K562 (cell line): ENCODE measurements around the gene TMEM41A. TPM values are rescaled to one million over a fixed set of nuclear protein-coding genes. Genes with fewer than 3 reads are reported as not detected.

Source experiments
- ARID1B ChIP-seq: fragments of 450-650 bp; IDR thresholded peaks from 2 replicates; pipeline ENCODE4 v1.6.1; 2016; ENCODE audit warnings: antibody characterized with exemption, mild to moderate bottlenecking, inconsistent platforms
- BRD4 ChIP-seq: fragments of 200-600 bp; sonication (generic); IDR thresholded peaks from 2 replicates; pipeline ENCODE4 v1.6.1; 2017; ENCODE audit warnings: inconsistent platforms
- CEBPB ChIP-seq: fragments of 450-650 bp; IDR thresholded peaks from 2 replicates; pipeline ENCODE4 v1.6.1; 2016; ENCODE audit warnings: missing genetic modification characterization, missing compliant biosample characterization
- MECOM ChIP-seq: fragments of 250-450 bp; sonication (Bioruptor Pico); IDR thresholded peaks from 2 replicates; pipeline ENCODE4 v1.8.0; 2022; ENCODE audit warnings: inconsistent platforms
- NCOA6 ChIP-seq: fragments of 450-650 bp; IDR thresholded peaks from 2 replicates; pipeline ENCODE4 v1.6.1; 2017; ENCODE audit warnings: mild to moderate bottlenecking
- NCOR1 ChIP-seq: fragments of 450-650 bp; IDR thresholded peaks from 2 replicates; pipeline ENCODE4 v1.6.1; 2016; ENCODE audit warnings: mild to moderate bottlenecking, moderate library complexity
- NFYB ChIP-seq: IDR thresholded peaks from 2 replicates; pipeline ENCODE4 v1.6.1; 2011; ENCODE audit warnings: mild to moderate bottlenecking, moderate library complexity; ENCODE audit not compliant: insufficient read length; ENCODE audit errors: extremely low read depth
- NR1H2 ChIP-seq: sonication (generic); formaldehyde crosslinking; IDR thresholded peaks from 2 replicates; pipeline ENCODE4 v1.4.0; 2020; ENCODE audit warnings: mild to moderate bottlenecking, missing genetic modification reagents
- TAL1 ChIP-seq: fragments of 450-650 bp; IDR thresholded peaks from 2 replicates; pipeline ENCODE4 v1.6.1; 2016; ENCODE audit warnings: mild to moderate bottlenecking
- ZNF143 ChIP-seq: sonication (generic); formaldehyde crosslinking; IDR thresholded peaks from 2 replicates; pipeline ENCODE4 v1.9.0; 2022; ENCODE audit warnings: mild to moderate bottlenecking, missing genetic modification reagents
- ZNF507 ChIP-seq: conservative IDR thresholded peaks from 2 replicates; pipeline ENCODE4 v1.6.1; 2017; ENCODE audit warnings: missing genetic modification characterization, missing compliant biosample characterization
- polyA plus RNA-seq, 8 experiments: library from polyadenylated mRNA; depleted of rRNA in 4 of 8; stranded (reverse) in 5 of 8; unstranded in 3 of 8; fragments of >200 nt; fragmentation: Nextera tagmentation in 2 of 8; fragmentation: Illumina TruSeq in 1 of 8; extraction: Ambion mirVana in 2 of 8; extraction: Trizol in 1 of 8; gene quantifications; 2 replicates each; pipeline versions ENCODE4 v1.2.1 to v1.2.3, GENCODE V29; 2011 to 2014; ENCODE audit warnings: inconsistent platforms in 1 of 8, missing spikeins in 1 of 8
- total RNA-seq, 7 experiments: library from RNA; depleted of rRNA in 6 of 7; stranded (reverse); fragments of >200 nt in 6 of 7; fragmentation: Illumina TruSeq in 2 of 7; extraction: Trizol in 2 of 7; gene quantifications; 2 replicates each; pipeline versions ENCODE4 v1.2.1 to v1.2.3, GENCODE V29; 2011 to 2021; ENCODE audit warnings: low replicate concordance in 1 of 7
- TF ChIP-seq, protein P1 (sequence below): sonication (generic); formaldehyde crosslinking; IDR thresholded peaks from 2 replicates; pipeline ENCODE4 v1.8.1; 2023; ENCODE audit warnings: mild to moderate bottlenecking, missing genetic modification reagents
- TF ChIP-seq, protein P2 (sequence below), 2 experiments: IDR thresholded peaks; 2 replicates each; pipeline ENCODE4 v1.6.1; 2011; ENCODE audit warnings: borderline replicate concordance in 1 of 2, control low read depth in 1 of 2, low read depth in 1 of 2, low read length in 1 of 2, mild to moderate bottlenecking in 1 of 2, mixed read lengths in 1 of 2, moderate library complexity in 1 of 2; ENCODE audit not compliant: insufficient read depth in 1 of 2, insufficient read length in 1 of 2, poor library complexity in 1 of 2, severe bottlenecking in 1 of 2; ENCODE audit errors: extremely low read depth in 1 of 2
- TF ChIP-seq, protein P3 (sequence below): fragments of 450-650 bp; formaldehyde crosslinking; IDR thresholded peaks from 2 replicates; pipeline ENCODE4 v1.4.0; 2022; ENCODE audit warnings: missing genetic modification characterization
- TF ChIP-seq, protein P4 (sequence below), 2 experiments: fragments of 450-650 bp in 1 of 2; sonication (generic) in 1 of 2; formaldehyde crosslinking; conservative IDR thresholded peaks; 2 replicates each; pipeline versions ENCODE4 v1.4.0 to v1.8.1; 2020 to 2022; ENCODE audit warnings: mild to moderate bottlenecking in 1 of 2, missing genetic modification reagents in 1 of 2
- TF ChIP-seq, protein P5 (sequence below): fragments of 250-450 bp; sonication (Bioruptor Pico); IDR thresholded peaks from 2 replicates; pipeline ENCODE4 v1.4.0; 2020; ENCODE audit warnings: mild to moderate bottlenecking, moderate library complexity, borderline replicate concordance
- TF ChIP-seq, protein P6 (sequence below): sonication (generic); formaldehyde crosslinking; IDR thresholded peaks from 2 replicates; pipeline ENCODE4 v1.8.1; 2023; ENCODE audit warnings: mild to moderate bottlenecking, missing genetic modification reagents

Gene TMEM41A
- total and polyA plus RNA-seq, 9 of the 15 experiments (the other 6 are each of a cell fraction or from before 2014, with no cell fraction given) = 22.5 to 65.9 (median 31.5) TPM

DNA sequence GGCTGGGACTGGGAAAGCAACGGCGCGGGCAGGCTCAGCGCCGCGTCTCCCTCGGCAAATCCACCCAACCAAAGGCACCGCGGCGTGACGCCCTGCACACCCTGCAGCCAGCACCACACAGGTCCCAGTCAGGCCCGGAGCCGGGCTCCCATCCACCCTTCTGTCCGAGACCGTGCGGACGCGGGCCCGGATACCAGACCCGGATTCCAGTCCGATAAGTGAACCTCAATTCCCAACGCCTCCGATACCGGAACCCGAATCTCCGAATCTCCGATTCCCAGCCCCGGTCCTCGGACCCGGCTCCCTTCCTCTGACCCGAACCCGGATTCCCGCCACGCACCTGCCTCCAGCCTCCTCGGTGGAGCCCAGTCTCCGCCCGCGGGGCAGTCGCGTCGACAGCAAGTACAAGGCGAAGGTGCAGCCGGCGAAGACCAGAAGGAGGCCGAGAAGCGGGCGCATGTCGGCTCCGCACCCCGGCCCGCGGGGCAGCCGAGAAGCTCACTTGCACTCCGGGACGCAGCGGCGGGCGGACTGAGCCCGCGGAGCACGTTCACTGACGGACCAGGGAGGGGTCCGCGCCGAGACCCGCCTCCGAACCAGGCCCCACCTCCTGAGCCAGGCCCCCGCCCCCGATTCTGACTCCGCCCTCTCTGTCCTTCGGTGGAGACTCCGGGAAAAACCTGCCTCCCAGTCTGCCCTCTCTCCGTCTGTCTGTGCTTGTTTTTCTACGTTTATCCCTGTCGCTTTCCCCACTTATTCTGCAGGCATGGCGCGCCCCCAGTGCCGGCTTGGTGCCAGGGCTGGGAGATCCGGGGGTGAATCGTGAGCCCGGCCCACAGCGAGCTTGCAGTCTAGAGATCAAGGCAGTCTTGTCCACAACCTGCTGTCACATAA, at the start of gene TMEM41A (continued):
- TF ChIP-seq, protein P1, sequence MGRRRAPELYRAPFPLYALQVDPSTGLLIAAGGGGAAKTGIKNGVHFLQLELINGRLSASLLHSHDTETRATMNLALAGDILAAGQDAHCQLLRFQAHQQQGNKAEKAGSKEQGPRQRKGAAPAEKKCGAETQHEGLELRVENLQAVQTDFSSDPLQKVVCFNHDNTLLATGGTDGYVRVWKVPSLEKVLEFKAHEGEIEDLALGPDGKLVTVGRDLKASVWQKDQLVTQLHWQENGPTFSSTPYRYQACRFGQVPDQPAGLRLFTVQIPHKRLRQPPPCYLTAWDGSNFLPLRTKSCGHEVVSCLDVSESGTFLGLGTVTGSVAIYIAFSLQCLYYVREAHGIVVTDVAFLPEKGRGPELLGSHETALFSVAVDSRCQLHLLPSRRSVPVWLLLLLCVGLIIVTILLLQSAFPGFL (CRISPR knock-in tag) = no peak
- TF ChIP-seq, protein P2, sequence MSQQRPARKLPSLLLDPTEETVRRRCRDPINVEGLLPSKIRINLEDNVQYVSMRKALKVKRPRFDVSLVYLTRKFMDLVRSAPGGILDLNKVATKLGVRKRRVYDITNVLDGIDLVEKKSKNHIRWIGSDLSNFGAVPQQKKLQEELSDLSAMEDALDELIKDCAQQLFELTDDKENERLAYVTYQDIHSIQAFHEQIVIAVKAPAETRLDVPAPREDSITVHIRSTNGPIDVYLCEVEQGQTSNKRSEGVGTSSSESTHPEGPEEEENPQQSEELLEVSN (IDR thresholded peaks at IDR 0.05; ENCODE audit: borderline replicate concordance in 1 of 2, extremely low read depth in 1 of 2, insufficient read depth in 1 of 2, insufficient read length in 1 of 2, low read depth in 1 of 2, low read length in 1 of 2, poor library complexity in 1 of 2, severe bottlenecking in 1 of 2) = peak; percentile 75 to 91
- no peak for TF ChIP-seq ZNF143 (CRISPR knock-in tag)
- TF ChIP-seq NR1H2 (CRISPR knock-in tag) = peak; percentile 72; the same call in 1 of the 2 replicates
- TF ChIP-seq TAL1 = no peak
- TF ChIP-seq, protein P3, sequence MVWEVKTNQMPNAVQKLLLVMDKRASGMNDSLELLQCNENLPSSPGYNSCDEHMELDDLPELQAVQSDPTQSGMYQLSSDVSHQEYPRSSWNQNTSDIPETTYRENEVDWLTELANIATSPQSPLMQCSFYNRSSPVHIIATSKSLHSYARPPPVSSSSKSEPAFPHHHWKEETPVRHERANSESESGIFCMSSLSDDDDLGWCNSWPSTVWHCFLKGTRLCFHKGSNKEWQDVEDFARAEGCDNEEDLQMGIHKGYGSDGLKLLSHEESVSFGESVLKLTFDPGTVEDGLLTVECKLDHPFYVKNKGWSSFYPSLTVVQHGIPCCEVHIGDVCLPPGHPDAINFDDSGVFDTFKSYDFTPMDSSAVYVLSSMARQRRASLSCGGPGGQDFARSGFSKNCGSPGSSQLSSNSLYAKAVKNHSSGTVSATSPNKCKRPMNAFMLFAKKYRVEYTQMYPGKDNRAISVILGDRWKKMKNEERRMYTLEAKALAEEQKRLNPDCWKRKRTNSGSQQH (CRISPR knock-in tag) = no peak
- TF ChIP-seq ARID1B = no peak; the same call in 1 of the 2 replicates
- no peak for TF ChIP-seq CEBPB (tag)
- no peak for TF ChIP-seq NCOA6
- TF ChIP-seq NCOR1 = no peak
- no peak for TF ChIP-seq MECOM
- TF ChIP-seq, protein P4, sequence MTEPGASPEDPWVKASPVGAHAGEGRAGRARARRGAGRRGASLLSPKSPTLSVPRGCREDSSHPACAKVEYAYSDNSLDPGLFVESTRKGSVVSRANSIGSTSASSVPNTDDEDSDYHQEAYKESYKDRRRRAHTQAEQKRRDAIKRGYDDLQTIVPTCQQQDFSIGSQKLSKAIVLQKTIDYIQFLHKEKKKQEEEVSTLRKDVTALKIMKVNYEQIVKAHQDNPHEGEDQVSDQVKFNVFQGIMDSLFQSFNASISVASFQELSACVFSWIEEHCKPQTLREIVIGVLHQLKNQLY (CRISPR knock-in tag; conservative IDR thresholded peaks at IDR 0.05) = no peak
- TF ChIP-seq, protein P5, sequence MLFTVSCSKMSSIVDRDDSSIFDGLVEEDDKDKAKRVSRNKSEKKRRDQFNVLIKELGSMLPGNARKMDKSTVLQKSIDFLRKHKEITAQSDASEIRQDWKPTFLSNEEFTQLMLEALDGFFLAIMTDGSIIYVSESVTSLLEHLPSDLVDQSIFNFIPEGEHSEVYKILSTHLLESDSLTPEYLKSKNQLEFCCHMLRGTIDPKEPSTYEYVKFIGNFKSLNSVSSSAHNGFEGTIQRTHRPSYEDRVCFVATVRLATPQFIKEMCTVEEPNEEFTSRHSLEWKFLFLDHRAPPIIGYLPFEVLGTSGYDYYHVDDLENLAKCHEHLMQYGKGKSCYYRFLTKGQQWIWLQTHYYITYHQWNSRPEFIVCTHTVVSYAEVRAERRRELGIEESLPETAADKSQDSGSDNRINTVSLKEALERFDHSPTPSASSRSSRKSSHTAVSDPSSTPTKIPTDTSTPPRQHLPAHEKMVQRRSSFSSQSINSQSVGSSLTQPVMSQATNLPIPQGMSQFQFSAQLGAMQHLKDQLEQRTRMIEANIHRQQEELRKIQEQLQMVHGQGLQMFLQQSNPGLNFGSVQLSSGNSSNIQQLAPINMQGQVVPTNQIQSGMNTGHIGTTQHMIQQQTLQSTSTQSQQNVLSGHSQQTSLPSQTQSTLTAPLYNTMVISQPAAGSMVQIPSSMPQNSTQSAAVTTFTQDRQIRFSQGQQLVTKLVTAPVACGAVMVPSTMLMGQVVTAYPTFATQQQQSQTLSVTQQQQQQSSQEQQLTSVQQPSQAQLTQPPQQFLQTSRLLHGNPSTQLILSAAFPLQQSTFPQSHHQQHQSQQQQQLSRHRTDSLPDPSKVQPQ (CRISPR knock-in tag) = no peak
- TF ChIP-seq BRD4 = 0 out of 2 replicates have a peak, but pooled peaks have one; percentile 52
- TF ChIP-seq ZNF507 (tag) = no peak
- TF ChIP-seq NFYB = no peak
- TF ChIP-seq, protein P6, sequence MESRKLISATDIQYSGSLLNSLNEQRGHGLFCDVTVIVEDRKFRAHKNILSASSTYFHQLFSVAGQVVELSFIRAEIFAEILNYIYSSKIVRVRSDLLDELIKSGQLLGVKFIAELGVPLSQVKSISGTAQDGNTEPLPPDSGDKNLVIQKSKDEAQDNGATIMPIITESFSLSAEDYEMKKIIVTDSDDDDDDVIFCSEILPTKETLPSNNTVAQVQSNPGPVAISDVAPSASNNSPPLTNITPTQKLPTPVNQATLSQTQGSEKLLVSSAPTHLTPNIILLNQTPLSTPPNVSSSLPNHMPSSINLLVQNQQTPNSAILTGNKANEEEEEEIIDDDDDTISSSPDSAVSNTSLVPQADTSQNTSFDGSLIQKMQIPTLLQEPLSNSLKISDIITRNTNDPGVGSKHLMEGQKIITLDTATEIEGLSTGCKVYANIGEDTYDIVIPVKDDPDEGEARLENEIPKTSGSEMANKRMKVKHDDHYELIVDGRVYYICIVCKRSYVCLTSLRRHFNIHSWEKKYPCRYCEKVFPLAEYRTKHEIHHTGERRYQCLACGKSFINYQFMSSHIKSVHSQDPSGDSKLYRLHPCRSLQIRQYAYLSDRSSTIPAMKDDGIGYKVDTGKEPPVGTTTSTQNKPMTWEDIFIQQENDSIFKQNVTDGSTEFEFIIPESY (CRISPR knock-in tag) = peak; percentile 53; the same call in 1 of the 2 replicates
